COR-L47 (cell line): Measurements from ENCODE around the gene IFIH1.
A peak's percentile ranks its signal among the peaks of the same experiment; 100 is the strongest.

Experiments
- DNase-seq: peaks from one replicate; lab custom pipeline; 2025; lab: John Stamatoyannopoulos, UW

The IFIH1 gene

GRCh38 chr2:162308747-162309503, 9.6 kb downstream of the IFIH1 start:
- no peak for DNase-seq

GRCh38 chr2:162305901-162306300, 12.6 kb downstream of the IFIH1 start:
- DNase-seq: no peak

GRCh38 chr2:162301877-162302276, 16.6 kb downstream of the IFIH1 start:
- DNase-seq: no peak

- DNase-seq: peak; percentile 47
Observed at GRCh38 chr2:162301151-162301804, 17.2 kb downstream of the IFIH1 start.

- no peak for DNase-seq
Observed at GRCh38 chr2:162300266-162300665, 18.2 kb downstream of the IFIH1 start.

- DNase-seq: no peak
Observed at GRCh38 chr2:162298669-162299335, 19.7 kb downstream of the IFIH1 start.

- peak; percentile 59 for DNase-seq
Observed at GRCh38 chr2:162297925-162298552, 20.4 kb downstream of the IFIH1 start.

GRCh38 chr2:162295009-162295408, 23.5 kb downstream of the IFIH1 start:
- no peak for DNase-seq

GRCh38 chr2:162293122-162293786, 25.2 kb downstream of the IFIH1 start:
- DNase-seq: no peak

- DNase-seq: no peak
Observed at GRCh38 chr2:162291748-162292147, 26.7 kb downstream of the IFIH1 start.

- DNase-seq: no peak
Observed at GRCh38 chr2:162282765-162283425, 35.6 kb downstream of the IFIH1 start.

GRCh38 chr2:162280654-162281053, 37.8 kb downstream of the IFIH1 start:
- DNase-seq: no peak

GRCh38 chr2:162277381-162277780, 41.1 kb downstream of the IFIH1 start:
- no peak for DNase-seq

- no peak for DNase-seq
Observed at GRCh38 chr2:162267996-162268395, 50.5 kb downstream of the IFIH1 start.

- no peak for DNase-seq
Observed at GRCh38 chr2:162267496-162267895, 51.0 kb downstream of the IFIH1 start.

GRCh38 chr2:162266460-162266760, 52.1 kb downstream of the IFIH1 start:
- DNase-seq: no peak

GRCh38 chr2:162265666-162266459, 52.6 kb downstream of the IFIH1 start:
- DNase-seq: no peak

- no peak for DNase-seq
Observed at GRCh38 chr2:162261032-162261945, 57.2 kb downstream of the IFIH1 start.

GRCh38 chr2:162258686-162259085, 59.8 kb downstream of the IFIH1 start:
- no peak for DNase-seq

GRCh38 chr2:162258169-162258568, 60.3 kb downstream of the IFIH1 start:
- no peak for DNase-seq
